ENCODE results near the gene TMEM37. TPM values are rescaled to one million over a fixed set of nuclear protein-coding genes. Genes with fewer than 3 reads are reported as not detected.
"Not testable (repeated sequence)": the region's sequence is repeated elsewhere in the genome, so short reads cannot be mapped to it uniquely, and the experiment has no call there.

The TMEM37 gene
- polyA plus RNA-seq (ENCODE audit: insufficient read length in 4 of 4), result 10 to 100 TPM in 3 of 4 donors, 1 to 10 TPM in 1; 6.4 to 65.3 (median 46.6) TPM

- DNase-seq (ENCODE audit: low read depth in 4 of 4, low spot score in 3 of 4), result peak in 3 of 4 donors; percentile 71 to 74 (median 72)
Measured at GRCh38 chr2:119431155-119431975, at the start of gene TMEM37. TSS of gene TMEM37 (plus strand) at chr2:119431854. CDS start at chr2:119431904, 50 bp downstream.

- no peak for DNase-seq (ENCODE audit: low read depth in 4 of 4, low spot score in 3 of 4)
Measured at GRCh38 chr2:119383410-119384140, 48.1 kb upstream of the TMEM37 start.

- DNase-seq (ENCODE audit: low read depth in 4 of 4, low spot score in 3 of 4), result no peak
Measured at GRCh38 chr2:119384971-119385370, 46.7 kb upstream of the TMEM37 start.

- DNase-seq (ENCODE audit: low read depth in 4 of 4, low spot score in 3 of 4), result no peak
Measured at GRCh38 chr2:119385466-119385865, 46.2 kb upstream of the TMEM37 start.

- peak in 3 of 4 donors; percentile 42 to 49 (median 45) for DNase-seq (ENCODE audit: low read depth in 4 of 4, low spot score in 3 of 4)
Measured at GRCh38 chr2:119387381-119388129, 44.1 kb upstream of the TMEM37 start.

GRCh38 chr2:119389615-119390306 lies 41.9 kb upstream of the TMEM37 start:
- no peak for DNase-seq (ENCODE audit: low read depth in 4 of 4, low spot score in 3 of 4)

GRCh38 chr2:119393971-119394748 lies 37.5 kb upstream of the TMEM37 start:
- DNase-seq (ENCODE audit: low read depth in 4 of 4, low spot score in 3 of 4), result no peak

GRCh38 chr2:119397196-119397595 lies 34.5 kb upstream of the TMEM37 start:
- DNase-seq (ENCODE audit: low read depth in 4 of 4, low spot score in 3 of 4), result no peak

- DNase-seq (ENCODE audit: low read depth in 4 of 4, low spot score in 3 of 4), result no peak
Measured at GRCh38 chr2:119402106-119402505, 29.5 kb upstream of the TMEM37 start.

- no peak for DNase-seq (ENCODE audit: low read depth in 4 of 4, low spot score in 3 of 4)
Measured at GRCh38 chr2:119402645-119403560, 28.8 kb upstream of the TMEM37 start.

GRCh38 chr2:119403618-119404017 lies 28.0 kb upstream of the TMEM37 start:
- not testable (repeated sequence) for DNase-seq (ENCODE audit: low read depth in 4 of 4, low spot score in 3 of 4)

- DNase-seq (ENCODE audit: low read depth in 4 of 4, low spot score in 3 of 4), result no peak
Measured at GRCh38 chr2:119405151-119405550, 26.5 kb upstream of the TMEM37 start.

GRCh38 chr2:119407430-119408220 lies 24.0 kb upstream of the TMEM37 start:
- no peak for DNase-seq (ENCODE audit: low read depth in 4 of 4, low spot score in 3 of 4)

- DNase-seq (ENCODE audit: low read depth in 4 of 4, low spot score in 3 of 4), result no peak
Measured at GRCh38 chr2:119408221-119408619, 23.4 kb upstream of the TMEM37 start.

- DNase-seq (ENCODE audit: low read depth in 4 of 4, low spot score in 3 of 4), result no peak
Measured at GRCh38 chr2:119409506-119409905, 22.1 kb upstream of the TMEM37 start.

GRCh38 chr2:119414894-119415293 lies 16.8 kb upstream of the TMEM37 start:
- no peak for DNase-seq (ENCODE audit: low read depth in 4 of 4, low spot score in 3 of 4)

- no peak for DNase-seq (ENCODE audit: low read depth in 4 of 4, low spot score in 3 of 4)
Measured at GRCh38 chr2:119415630-119416029, 16.0 kb upstream of the TMEM37 start.
